NOMO-1 treated with dmso at 0.1 percent for 144 hours (cell line): ENCODE results near the gene ADCY3.
A peak's percentile ranks its signal among the peaks of the same experiment; 100 is the strongest.

Source experiments
- DNase-seq: peaks from one replicate; lab custom pipeline; 2025; ENCODE audit not compliant: unreplicated experiment; lab: John Stamatoyannopoulos, UW

Gene ADCY3

GRCh38 chr2:24875901-24876300 lies 44.1 kb downstream of the ADCY3 start:
- no peak for DNase-seq

GRCh38 chr2:24875272-24875671 lies 44.8 kb downstream of the ADCY3 start:
- DNase-seq = no peak

DNA sequence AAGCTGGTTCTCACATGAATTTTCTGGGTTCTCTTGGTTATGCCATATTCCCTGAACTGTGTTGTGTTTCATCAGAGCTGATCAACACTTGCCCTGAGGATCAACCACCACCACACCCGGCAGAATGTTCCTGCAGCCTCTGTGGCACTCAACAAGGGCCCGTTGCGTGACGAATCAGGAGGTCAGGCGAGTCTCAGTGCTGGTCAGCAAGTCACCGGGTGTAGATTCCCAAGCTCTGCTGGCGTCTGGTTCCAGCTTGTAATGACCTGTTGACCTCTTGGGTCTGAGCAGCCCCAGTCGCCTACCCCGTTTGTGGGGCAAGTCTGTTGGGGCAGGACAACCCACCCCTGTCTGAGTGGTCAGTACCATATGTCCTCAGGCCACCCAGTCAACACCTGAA lies 46.0 kb downstream of the ADCY3 start:
- DNase-seq = peak; percentile 5

GRCh38 chr2:24873619-24874018 lies 46.4 kb downstream of the ADCY3 start:
- DNase-seq = no peak

DNA sequence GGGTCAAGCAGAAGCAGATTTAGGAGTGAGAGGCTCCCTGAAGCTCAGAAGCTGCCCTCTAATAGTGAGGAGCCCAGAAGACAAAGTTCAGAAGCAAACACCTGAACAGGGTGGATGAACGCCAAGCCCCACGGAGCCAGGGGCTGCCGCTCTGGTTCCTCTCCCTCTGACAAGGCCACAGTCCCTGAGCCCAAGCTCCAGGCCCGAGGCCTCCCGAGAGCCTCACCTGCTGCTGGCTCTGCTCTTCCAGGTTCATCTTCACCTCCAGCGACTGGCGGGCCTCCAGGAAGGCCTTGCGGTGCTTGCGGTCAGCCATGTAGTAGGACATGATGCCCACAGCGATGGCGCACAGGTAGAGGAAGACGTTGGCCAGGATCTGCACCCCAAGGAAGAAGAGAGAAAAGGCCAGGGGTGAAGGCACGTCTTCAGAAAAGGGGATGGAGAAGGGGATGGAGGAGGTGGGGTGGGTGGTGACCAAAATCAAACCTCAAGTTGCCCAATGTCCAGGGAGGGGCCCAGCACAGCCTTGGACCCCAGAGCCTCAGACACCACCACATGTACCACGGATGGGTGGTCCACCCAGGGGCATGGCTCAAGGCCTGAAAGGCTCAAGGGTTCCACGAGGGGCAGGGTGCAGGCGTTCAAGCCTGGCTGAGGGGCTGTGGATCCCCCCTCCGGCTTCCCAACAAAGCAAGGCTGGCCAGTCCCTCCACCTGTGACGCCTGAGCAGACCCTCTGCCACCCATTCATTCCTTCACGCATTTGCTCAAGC lies 47.5 kb downstream of the ADCY3 start:
- no peak for DNase-seq

DNA sequence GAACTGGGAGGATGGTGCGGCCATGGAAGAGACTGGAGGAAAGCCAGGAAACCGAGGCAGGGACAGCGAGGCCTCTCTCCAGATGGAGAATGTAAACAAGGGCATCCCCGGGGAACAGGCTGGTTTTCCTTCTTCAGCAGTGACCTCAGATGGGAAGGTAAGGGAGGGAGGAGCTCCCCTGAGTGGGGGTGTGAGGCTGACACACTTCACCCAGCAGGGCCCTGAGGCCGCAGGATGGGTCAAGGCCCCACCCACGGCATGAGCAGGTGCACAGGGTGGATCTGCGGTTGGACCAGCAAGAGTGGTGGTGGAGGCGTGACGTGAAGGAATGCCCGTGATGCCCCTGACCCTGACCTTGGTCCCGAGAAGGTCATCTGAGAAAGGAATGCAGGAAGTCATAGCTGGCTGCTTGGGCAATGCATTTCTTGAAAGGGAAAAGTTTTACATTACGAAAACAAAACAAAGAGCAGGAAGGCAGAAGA lies 48.1 kb downstream of the ADCY3 start:
- DNase-seq = no peak

DNA sequence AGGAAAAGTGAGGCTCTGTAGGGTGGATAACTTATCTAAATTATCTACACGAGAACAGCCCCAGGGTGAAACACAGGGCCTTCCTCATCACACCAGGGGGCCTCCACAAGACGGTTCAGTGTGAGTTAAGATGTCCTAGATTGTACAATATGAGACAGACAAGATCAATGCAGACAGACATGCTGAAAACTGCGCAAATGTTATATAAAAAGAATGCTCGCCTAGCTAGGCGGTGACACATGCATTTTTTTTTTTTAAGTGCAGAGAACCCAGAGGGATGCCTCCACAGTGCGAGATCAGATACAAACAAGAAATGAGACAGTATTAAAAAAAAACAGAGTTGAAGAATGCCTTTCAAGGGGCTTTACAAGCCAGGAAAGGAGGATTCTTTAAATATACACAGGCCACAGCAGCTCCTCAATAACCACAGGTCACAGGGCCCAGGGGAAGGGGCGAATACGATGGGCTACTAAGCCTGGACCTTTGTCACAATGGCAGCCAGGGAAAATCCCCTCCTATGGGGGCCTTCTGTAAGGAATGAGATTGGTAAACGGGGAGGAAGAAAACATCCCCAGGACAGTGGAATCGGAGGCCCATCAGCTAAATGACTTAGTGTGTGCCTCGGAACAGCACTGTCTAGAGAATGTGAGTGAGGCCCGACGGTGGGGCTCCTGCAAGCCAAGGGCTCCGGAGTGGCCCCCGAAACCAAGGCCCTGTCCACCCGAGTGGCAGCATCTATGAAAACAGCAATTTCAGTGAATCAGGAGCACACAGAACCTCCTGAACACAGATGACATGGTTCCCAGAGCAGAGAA lies 48.9 kb downstream of the ADCY3 start:
- DNase-seq = no peak

GRCh38 chr2:24870440-24870839 lies 49.6 kb downstream of the ADCY3 start:
- DNase-seq = no peak

GRCh38 chr2:24866946-24867345 lies 53.1 kb downstream of the ADCY3 start:
- DNase-seq = no peak

DNA sequence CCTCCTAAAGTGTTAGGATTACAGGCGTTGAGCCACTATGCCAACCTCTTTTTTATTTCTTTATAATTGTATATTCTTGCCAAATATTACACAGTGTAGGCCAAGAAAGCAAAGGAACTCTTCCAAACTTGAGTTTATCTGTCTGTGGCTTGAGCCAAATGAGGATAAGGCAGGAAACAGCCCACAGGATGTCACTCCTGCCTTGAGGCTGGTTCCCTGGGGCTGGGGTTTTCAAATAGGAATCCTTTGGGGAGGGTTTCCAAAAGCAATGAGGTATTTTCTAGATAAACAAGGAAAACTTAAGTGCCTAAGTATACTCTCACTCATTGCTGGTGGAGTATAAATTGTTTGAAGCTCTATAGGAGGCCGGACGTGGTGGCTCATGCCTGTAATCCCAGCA lies 56.4 kb downstream of the ADCY3 start:
- no peak for DNase-seq

- no peak for DNase-seq
Measured at GRCh38 chr2:24861500-24861899, 58.5 kb downstream of the ADCY3 start.

DNA sequence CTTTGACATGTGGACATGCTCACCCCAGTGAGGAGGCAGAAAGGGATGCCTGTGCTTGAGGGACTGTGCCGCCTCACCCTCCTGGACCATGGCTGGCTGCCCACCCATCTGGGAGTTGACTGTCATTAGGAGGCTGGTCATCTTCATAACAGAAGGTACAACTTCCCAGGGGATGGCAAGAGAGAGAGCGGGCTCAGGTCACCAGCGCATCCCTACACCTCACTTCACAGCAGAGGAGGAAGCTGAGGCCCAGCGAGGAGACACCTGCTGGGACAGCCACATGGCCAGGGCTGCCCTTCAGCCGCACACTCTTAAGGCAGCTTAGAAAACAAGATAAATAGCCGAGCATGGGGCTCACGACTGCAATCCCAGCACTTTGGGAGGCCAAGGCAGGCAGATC lies 59.4 kb downstream of the ADCY3 start:
- DNase-seq = no peak

GRCh38 chr2:24859968-24860600 lies 60.0 kb downstream of the ADCY3 start:
- DNase-seq = no peak

- DNase-seq = no peak
Measured at GRCh38 chr2:24858996-24859395, 61.0 kb downstream of the ADCY3 start.

DNA sequence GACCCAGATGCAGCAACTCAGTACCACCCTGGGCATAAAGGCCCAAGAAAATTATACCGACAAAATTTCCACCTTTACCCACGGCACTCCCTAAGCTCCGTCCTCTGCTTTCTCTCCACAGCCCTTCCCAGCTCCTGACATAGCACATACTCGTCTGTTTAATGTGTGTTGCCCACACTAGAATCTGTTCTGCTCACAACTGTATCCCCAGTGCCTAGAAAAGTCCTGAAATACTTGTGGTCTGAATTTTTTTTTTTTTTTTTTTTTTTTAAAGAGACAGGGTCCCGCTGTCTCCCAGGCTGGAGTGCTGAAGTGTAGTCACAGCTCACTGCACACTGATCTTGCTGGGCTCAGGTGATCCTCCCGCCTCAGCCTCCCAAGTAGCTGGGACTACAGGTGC lies 62.3 kb downstream of the ADCY3 start:
- DNase-seq = no peak

- no peak for DNase-seq
Measured at GRCh38 chr2:24856791-24857211, 63.2 kb downstream of the ADCY3 start.

DNA sequence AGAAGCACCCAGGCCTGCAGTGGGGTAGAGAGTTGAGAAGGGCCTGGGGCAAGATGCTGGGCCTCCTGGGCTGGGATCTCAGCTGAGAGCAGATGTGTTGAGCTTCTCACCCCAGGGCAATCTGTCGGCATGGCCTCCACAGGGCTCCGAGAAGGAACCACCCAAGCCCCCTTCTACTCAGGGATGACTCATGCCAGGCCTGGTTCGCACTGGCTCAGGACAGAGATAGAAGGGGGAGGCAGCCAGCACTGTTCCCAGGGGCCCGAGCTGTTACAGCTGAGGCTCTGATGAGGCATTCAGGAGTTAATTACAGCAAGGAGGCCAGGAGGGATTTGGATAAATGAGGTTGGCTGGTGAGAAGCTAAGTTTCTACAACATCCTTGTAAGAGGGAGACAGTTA lies 64.3 kb downstream of the ADCY3 start:
- no peak for DNase-seq

DNA sequence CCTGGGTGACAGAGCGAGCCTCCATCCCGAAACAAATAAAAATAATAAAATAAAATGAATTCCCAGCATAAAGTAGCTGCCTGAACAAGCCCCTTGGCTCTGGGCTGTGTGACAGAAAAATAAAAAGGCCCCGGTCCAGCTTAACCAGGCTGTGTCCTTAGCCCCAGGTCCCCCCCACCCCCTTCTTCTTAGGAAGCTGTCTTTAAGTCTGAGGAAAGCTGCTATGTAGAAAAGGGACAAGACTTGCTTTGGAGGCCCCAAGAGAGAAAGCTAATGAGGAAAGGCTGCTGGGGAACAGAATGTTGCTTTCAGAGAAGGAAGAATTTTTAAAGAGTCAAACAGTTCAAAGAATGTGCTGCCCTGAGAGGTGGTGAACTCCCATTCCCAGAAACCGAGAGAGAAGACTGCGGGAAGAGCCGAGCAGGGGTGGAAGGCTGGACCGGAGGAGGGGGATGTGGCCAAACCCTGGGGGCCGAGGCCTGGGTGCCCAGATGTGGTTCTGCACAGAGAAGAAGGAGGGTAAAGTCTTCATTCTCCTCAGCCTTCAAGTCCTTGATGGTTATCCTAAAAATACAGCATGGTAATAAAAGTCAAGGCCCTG lies 64.9 kb downstream of the ADCY3 start:
- no peak for DNase-seq

GRCh38 chr2:24853996-24854395 lies 66.0 kb downstream of the ADCY3 start:
- DNase-seq = no peak

DNA sequence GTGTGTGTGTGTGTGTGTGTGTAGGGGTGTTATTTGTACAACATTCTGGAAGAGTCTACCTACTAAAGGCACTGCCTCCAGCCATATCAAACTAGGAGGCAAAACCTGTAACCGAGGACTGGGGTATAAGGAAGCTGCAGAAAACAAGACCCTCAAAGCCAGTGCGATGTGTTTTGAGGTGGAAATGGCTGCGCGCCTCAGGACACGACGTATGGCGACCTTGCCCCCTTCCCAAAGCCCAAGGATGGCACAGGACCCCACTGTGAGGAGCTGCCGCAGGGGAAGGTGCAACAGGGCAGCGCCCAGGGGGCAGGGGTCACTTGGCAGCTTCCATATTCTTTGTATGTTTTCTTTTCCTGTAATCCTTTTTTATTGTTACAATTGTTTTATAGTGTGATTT lies 67.0 kb downstream of the ADCY3 start:
- no peak for DNase-seq

- DNase-seq = no peak
Measured at GRCh38 chr2:24852431-24853020, 67.5 kb downstream of the ADCY3 start.
